SU-DHL-6 (cell line): ENCODE measurements around the gene GP1BB.

Experiments
- H2AFZ ChIP-seq: fragments of 200-600 bp; sonication (generic); 2 replicates; pipeline ENCODE4 v1.6.1; 2014; ENCODE audit warnings: low read depth, mild to moderate bottlenecking, moderate library complexity, mixed read lengths, antibody characterized with exemption, low read length; ENCODE audit not compliant: severe bottlenecking
- H3F3A ChIP-seq: fragments of 200-600 bp; shearing (Covaris generic); 2 replicates; pipeline ENCODE4 v1.6.0; 2016; ENCODE audit warnings: antibody characterized with exemption, mild to moderate bottlenecking; ENCODE audit not compliant: insufficient read depth
- H3K27ac ChIP-seq: fragments of 200-600 bp; sonication (generic); 2 replicates; pipeline ENCODE4 v1.5.1; 2016; ENCODE audit warnings: low read depth, mild to moderate bottlenecking, low read length, moderate library complexity, mixed read lengths
- H3K27me3 ChIP-seq: fragments of 200-600 bp; sonication (generic), shearing (Covaris generic); 2 replicates; pipeline ENCODE4 v1.6.0; 2014; ENCODE audit warnings: mild to moderate bottlenecking, low read length
- H3K36me3 ChIP-seq: fragments of 200-600 bp; sonication (generic); 2 replicates; pipeline ENCODE4 v1.6.1; 2014; ENCODE audit warnings: mild to moderate bottlenecking, low read length, mixed read lengths
- H3K4me2 ChIP-seq: fragments of 300-600, 200-600 bp; shearing (Covaris generic), sonication (generic); 2 replicates; pipeline ENCODE4 v1.6.0; 2014; ENCODE audit warnings: low read length, low read depth, mild to moderate bottlenecking; ENCODE audit not compliant: poor library complexity, severe bottlenecking
- H3K4me3 ChIP-seq: fragments of 200-600 bp; sonication (generic); 2 replicates; pipeline ENCODE4 v1.5.1; 2014; ENCODE audit warnings: antibody characterized with exemption, low read length, mild to moderate bottlenecking, mixed read lengths; ENCODE audit not compliant: insufficient read depth, poor library complexity, severe bottlenecking
- H3K79me2 ChIP-seq: fragments of 200-600 bp; sonication (generic); 2 replicates; pipeline ENCODE4 v1.6.1; 2014; ENCODE audit warnings: mild to moderate bottlenecking, low read length, moderate library complexity; ENCODE audit not compliant: insufficient read depth
- H3K9ac ChIP-seq: fragments of 200-600 bp; sonication (generic); 2 replicates; pipeline ENCODE4 v1.7.0; 2014; ENCODE audit warnings: mild to moderate bottlenecking, low read length
- H3K9me2 ChIP-seq: fragments of 200-600 bp; sonication (generic); replicated peaks from 2 replicates; pipeline ENCODE4 v1.6.1; 2014; ENCODE audit warnings: low read length; ENCODE audit not compliant: insufficient read depth
- H3K9me3 ChIP-seq: fragments of 200-600 bp; sonication (generic); 2 replicates; pipeline ENCODE4 v1.6.1; 2014; ENCODE audit warnings: low read length, mixed read lengths; ENCODE audit not compliant: insufficient read depth
- H4K20me1 ChIP-seq: fragments of 200-600 bp; sonication (generic); 2 replicates; pipeline ENCODE4 v1.6.1; 2014; ENCODE audit warnings: low read depth, mild to moderate bottlenecking, antibody characterized with exemption, low read length, moderate library complexity, mixed read lengths
- CTCF ChIP-seq: fragments of 200-600 bp; sonication (generic); IDR thresholded peaks from one replicate; pipeline ENCODE4 v1.5.1; 2017; ENCODE audit warnings: antibody characterized with exemption, mild to moderate bottlenecking, low read length, moderate library complexity; ENCODE audit not compliant: insufficient read depth, poor library complexity, severe bottlenecking
- EZH2phosphoT487 ChIP-seq: fragments of 200-600 bp; sonication (generic), shearing (Covaris generic); conservative IDR thresholded peaks from 2 replicates; pipeline ENCODE4 v1.6.1; 2018; ENCODE audit warnings: mild to moderate bottlenecking, antibody characterized with exemption, low read length, moderate library complexity, mixed read lengths

GP1BB gene

DNA sequence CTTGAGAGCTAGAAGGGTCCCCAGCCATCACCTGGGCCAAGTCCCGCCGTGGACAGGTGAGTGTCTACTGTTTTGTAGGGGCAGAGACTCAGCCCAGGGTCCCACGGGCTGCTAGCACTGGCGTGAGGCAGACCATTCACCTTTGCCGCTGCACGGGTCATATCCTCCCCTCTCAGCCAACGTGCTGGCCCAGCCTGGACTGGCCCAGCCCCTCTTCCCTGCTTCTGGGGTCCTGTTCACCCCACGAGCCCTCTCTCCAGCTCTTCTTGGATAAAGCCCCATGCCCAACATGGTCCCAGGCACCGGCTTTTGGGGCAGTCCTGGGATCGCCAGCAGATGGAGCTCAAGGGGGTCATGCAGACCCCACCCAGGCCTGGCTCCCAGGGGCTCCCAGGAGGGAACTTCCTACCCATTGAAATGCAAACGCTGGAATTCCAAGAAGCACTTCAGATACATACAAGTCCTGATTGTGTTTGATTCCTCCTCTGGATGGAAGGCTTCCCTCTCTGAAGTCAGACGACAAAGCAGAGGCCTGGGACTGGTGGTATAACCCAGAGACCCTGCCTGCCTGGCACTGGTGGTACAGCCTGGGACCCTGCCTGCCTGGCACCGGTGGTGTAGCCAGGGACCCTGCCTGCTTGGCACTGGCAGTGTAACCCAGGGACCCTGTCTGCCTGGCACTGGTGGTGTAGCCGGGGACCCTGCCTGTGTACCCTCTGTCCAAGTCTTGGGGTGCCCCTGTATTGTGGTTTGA, 18.0 kb upstream of the GP1BB start:
- TF ChIP-seq CTCF (no peak), EZH2phosphoT487 (no peak)
- Histone ChIP-seq H3K4me3 (no peak overlapping the region), H3K4me2 (no peak overlapping the region), H3K36me3 (no peaks in the 10 kb centered on the region), H3K9me3 (no peaks in the 10 kb centered on the region), H3K27ac (no peak overlapping the region), H3K79me2 (no peaks in the 10 kb centered on the region), H2AFZ (no peak overlapping the region), H4K20me1 (no peaks in the 10 kb centered on the region), H3F3A (no peaks in the 10 kb centered on the region), H3K27me3 (no peaks in the 10 kb centered on the region), H3K9me2 (no peaks in the 10 kb centered on the region), H3K9ac (no peak overlapping the region)

- no peak for TF ChIP-seq CTCF
- no peak for TF ChIP-seq EZH2phosphoT487
- Histone ChIP-seq H4K20me1 (no peaks in the 10 kb centered on the region), H2AFZ (no peak overlapping the region)
Measured at GRCh38 chr22:19706661-19707151, 16.6 kb upstream of the GP1BB start.

DNA sequence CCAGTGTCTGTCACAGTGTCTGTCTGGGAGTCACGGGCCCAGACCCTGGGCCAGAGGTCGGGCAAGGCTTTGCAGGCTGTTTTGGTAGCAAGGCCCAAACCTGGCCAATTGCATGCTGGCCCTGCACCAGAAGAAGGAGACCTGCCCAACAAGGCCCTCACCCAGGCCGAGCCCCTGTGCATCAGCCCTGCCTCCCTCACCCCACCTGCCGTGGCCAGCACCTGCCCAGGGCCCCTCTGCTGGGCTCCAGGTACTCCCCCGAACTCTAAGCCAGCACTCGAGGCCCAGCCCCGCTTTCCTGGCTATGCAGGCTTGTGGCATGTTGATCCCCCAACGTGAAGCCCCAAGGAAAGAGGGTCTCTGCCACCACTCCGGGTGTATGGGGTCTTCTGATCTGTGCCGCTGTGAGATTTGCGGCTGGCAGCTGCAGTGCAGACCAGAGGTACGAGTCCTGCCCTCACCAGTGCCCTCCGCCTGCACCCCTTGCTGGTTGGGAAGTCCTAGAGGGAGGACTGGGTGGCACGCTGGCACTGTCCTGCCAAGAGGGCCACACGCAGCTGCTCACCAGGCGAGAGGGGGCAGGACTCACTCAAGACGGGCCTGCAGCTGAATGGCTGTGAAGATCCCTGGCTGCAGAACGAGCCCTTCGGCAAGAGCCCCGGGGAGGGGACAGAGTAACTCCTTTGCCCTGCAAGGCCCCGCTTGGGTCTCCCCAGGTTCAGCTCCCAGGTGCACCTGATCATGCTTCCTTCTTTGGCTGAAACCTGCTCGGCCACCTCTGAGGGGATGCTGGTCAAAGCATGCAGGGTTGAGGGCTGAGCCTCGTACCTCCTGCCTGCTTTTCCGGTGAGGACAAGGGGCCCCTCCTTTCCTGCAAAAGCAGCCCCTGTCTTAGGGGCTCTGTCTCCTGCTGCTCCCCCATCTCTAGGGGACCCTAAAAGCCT, 15.7 kb upstream of the GP1BB start:
- H2AFZ ChIP-seq: no peak overlapping the region
- H4K20me1 ChIP-seq: no peaks in the 10 kb centered on the region
- TF ChIP-seq CTCF (no peak), EZH2phosphoT487 (no peak)
- H3F3A ChIP-seq: no peaks in the 10 kb centered on the region
- no peak overlapping the region for H3K4me2 ChIP-seq
- no peak overlapping the region for H3K4me3 ChIP-seq
- no peaks in the 10 kb centered on the region for H3K36me3 ChIP-seq
- H3K9ac ChIP-seq: no peak overlapping the region
- no peak overlapping the region for H3K27ac ChIP-seq
- H3K9me2 ChIP-seq: no peaks in the 10 kb centered on the region
- no peaks in the 10 kb centered on the region for H3K27me3 ChIP-seq
- H3K79me2 ChIP-seq: no peaks in the 10 kb centered on the region
- H3K9me3 ChIP-seq: no peaks in the 10 kb centered on the region

More at GRCh38 chr22:19706661-19707151, 16.6 kb upstream of the GP1BB start:
- H3K4me2 ChIP-seq: no peak overlapping the region
- no peaks in the 10 kb centered on the region for H3K79me2 ChIP-seq
- H3K4me3 ChIP-seq: no peak overlapping the region
- no peaks in the 10 kb centered on the region for H3K27me3 ChIP-seq
- H3K9me3 ChIP-seq: no peaks in the 10 kb centered on the region
- H3K36me3 ChIP-seq: no peaks in the 10 kb centered on the region
- no peak overlapping the region for H3K27ac ChIP-seq
- H3K9ac ChIP-seq: no peak overlapping the region
- no peaks in the 10 kb centered on the region for H3F3A ChIP-seq
- H3K9me2 ChIP-seq: no peaks in the 10 kb centered on the region
